GM21576 (cell line): ENCODE measurements around the gene FBF1.

ENCODE experiments used
- ATAC-seq: cut with Tn5 transposase; IDR thresholded peaks from one replicate; pipeline ENCODE4 v1.9.1; 2021; ENCODE audit warnings: mild to moderate bottlenecking, moderate library complexity; ENCODE audit not compliant: unreplicated experiment

FBF1 gene

DNA sequence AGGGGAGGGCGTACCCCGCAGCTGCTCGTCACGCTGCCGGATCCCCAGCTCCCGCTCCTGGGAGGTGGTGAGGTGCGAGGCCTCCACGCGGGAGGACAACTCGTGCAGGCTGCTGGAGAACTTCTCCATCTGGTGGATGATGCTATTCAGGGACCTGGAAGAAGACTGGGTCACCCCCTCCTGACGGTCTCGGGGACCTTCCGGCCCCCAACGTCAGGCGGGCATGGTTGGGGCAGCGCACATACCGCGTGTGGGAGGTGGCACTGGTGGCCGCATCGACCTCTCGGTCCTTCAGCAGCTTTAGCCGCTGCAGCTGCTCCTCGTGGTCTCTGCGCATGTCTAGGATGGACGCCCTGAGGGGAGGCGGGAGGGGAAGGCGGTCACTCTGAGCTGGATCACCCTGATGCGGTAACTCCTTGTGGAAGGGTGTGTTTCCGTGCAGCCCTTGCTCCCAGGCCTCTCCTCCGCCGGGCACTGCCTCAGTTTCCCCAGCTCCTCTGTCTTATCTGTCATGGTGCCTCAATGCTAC is 22.9 kb downstream of the FBF1 start:
- no peak for ATAC-seq

DNA sequence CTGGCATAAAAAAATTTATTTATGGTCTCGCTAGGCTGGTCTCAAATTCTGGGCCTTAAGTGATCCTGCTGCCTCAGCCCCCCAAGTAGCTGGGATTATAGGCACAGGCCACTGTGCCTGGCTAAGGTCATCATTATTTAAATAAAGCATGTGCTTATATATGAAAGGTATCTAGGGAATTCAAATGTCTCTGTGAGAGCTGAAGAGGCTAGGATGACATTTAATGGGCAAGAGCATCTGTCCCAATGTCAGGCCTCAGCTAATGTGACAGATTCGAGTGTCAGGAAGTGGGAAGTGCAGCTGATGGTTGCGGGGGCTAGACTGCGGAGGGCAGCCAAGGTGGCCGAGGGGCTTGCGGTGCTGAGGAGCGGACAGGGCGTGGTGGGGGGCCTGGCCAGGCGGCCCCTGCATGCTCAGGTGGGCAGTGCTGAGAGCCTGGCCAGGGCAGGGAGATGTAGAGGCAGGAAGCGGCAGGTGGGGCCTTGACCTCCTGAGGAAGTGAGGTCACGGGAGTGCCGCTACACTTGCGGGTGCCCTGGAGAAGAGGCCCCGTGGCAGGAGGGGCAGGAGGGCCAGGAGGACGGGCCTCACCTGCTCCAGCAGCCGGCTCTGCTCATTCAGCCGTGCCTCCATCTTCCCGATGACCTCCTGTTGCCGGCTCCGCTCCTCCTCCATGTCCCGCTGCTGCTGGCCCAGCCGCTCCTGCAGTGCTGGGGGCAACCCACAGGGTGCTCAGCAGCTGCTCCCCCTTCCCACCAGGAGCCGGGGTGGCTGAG is 23.5 kb downstream of the FBF1 start:
- ATAC-seq, result no peak

DNA sequence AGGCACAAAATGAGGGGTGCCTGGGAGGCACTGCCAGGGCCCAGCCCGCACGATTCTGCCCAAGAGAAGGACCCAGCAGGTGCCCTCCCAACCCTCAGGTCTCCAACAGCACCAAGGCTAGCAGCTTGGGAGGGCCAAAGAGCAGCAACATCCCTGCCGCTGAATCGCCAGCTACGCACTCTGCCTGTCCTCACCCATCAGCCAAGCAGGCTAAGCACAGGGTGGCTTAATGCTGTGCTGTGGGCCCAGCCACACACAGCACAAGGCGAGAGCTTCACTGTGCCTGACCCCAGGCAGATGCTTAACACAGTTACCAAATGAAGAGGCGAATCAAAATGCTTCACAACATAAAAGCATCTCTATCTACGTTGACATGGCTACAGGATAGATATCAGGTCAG is 25.6 kb downstream of the FBF1 start:
- no peak for ATAC-seq

GRCh38 chr17:75914643-75915267 is 26.1 kb downstream of the FBF1 start:
- ATAC-seq, result no peak

- no peak for ATAC-seq
Observed at GRCh38 chr17:75913537-75914210, 27.2 kb downstream of the FBF1 start.

DNA sequence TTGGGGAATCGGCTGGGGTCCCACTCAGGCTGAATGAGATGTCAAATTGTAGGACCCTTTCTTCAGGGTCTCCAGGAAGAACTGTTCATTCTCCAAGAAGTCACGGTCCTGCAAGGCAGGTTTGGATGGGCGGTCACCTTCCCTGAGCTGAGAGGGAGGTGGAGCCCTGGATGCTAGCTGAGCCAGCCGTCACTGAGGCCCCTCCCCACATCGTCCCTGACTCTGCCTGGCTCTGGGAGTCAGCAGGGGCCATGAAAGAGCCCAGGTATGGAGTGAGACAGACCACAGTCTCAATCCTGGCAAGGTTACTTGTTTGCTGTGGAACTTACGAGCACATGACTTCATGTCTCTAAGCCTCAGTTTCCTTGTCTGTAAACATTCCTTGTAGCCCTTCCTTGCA is 30.1 kb downstream of the FBF1 start:
- no peak for ATAC-seq

- no peak for ATAC-seq
Observed at GRCh38 chr17:75909812-75910274, 31.0 kb downstream of the FBF1 start.

- no peak for ATAC-seq
Observed at GRCh38 chr17:75909051-75909811, 31.6 kb downstream of the FBF1 start.

GRCh38 chr17:75908201-75908600 is 32.6 kb downstream of the FBF1 start:
- no peak for ATAC-seq

DNA sequence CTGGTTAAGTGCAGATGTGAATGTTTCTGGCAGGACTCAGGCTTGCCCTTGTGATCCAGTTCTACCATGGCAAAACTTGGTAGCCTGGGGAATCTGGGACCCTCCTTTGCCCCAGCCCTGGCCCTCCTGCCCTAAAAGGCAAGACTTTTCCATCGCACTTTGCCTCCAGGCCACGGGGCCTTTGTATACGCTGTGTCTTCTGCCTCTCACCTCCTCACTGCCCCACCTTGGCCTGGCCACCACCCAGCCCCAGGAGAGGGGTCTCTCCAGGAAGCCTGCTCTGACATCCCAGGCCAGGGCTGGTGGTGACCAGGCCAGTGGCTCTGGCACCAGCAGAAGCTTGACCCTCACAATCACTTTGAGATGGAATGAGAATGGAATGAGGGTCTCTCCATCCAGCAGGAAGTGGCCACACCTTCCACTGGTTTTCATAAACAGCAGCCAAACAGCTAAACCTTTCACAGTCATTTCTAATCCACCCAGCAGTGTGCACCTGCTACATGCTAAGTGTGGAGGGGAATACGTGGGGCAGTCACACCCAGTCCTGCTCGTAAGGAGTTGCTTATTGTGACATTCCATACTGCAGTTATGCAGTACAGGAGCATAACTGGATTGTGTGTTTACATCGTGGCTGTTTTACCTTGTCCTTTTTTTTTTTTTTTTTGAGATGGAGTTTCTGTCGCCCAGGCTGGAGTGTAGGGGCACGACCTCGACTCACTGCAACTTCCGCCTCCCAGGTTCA is 34.5 kb downstream of the FBF1 start:
- ATAC-seq, result no peak

DNA sequence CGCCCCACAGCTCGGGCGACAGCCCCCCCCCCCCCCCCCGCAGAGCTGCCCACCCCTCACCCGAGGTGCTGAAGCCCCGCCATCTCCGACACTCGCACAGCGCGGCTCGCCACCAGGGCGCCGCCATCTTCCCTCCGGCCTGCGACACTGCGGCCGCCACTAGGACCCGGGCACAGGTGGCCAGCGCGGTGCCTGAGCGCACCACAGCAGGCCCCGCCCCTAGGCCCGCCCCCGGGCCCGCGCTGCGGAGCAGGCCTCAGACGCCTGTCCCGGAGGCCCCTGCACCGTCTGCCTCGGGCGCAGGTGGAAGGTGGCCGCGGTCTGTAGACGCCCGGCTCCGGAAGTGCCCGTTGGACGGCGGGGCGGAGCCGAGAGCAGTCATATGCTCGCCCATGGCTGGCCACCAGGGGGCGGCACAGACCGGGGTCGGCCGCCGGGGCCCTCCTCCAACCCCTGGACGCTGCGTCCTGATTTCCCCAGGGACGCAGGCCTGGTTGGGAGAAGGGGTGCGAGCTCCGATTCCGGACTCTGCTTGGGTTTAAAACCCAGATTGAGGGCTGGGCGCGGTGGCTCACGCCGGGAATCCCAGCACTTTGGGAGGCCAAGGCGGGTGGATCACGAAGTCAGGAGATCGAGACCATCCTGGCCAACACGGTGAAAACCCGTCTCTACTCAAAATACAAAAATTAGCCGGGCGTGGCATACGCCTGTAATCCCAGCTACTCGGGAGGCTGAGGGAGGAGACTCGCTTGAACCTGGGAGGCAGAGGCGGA is 35.9 kb downstream of the FBF1 start, which contains the start of gene MRPL38:
Gene MRPL38 (minus strand): TSS at position 136 of the 773 bp plus-strand sequence. CDS start 9 bp downstream, at position 127.
- peak; percentile 90 for ATAC-seq

DNA sequence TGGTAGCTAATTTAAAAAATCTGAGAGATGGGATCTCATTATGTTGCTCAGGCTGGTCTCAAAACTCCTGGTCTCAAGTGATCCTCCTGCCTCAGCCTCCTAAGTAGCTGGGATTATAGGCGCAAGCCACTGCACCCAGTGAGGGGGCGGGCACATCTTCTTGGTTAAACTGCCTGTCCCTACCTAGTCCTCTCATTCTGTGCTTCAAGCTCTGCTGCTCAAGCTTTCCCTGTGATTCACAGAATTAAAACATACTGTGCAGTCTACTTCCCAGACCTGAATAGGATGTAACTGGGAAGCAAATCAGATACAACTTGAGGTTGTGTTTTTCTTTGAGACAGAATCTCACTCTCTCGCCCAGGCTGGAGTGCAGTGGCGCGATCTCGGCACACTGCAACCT is 38.4 kb downstream of the FBF1 start:
- ATAC-seq, result no peak

DNA sequence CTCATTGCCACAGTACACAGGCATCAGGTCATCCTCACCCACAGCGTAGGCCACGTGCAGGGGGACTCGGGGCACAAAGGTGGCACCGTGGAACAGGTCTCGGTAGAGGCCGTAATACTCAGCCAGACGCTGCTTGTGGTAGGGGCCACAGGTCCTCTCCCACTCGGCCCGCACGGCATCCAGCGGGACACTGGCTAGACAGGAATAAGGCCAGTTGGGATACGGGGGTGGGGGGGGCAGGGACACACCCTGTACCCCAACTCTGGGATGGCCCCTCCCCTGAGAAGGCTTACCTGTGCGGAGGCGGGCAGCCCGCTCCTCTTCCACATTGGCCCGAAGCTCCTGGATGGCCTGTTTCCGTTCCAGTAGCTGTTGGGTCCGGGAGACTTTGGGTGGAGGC is 39.1 kb downstream of the FBF1 start:
- ATAC-seq, result no peak

GRCh38 chr17:75900691-75901533 is 39.9 kb downstream of the FBF1 start:
- ATAC-seq, result no peak

DNA sequence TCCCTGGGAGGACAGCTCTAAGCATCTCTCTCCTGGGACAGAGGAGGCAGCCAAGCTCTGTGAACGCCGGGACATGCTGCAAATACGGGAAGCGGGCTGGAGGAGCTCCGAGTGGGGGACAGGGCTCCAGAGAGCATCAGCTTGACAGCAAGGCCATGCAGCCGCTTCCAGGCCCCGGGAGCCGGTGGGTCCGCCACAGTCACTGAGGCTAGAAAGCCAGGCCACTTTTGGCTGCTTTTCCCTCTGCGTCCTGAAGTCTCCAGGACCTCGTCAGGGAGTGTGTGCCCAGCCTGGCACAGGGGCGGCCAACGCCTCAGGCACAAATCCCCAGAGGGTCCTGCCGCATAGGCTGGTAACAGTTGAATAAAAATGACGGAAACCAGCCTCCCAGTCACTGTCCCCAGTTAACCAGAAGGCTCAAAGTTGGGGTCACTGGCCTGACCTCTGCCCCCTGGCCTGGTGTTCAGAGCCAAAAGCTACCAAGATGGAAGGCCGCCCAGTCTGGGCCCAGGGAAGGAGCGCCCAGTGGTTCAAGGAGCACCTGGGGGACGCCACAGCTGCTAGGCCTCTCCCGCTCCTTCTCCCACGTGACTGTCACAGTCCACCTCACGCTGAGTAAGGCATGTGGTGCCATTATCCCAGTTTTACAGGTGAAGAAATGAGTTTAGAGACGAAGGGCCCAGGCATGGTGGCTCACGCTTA is 40.9 kb downstream of the FBF1 start:
- ATAC-seq, result no peak

GRCh38 chr17:75899353-75899752 is 41.5 kb downstream of the FBF1 start:
- no peak for ATAC-seq

DNA sequence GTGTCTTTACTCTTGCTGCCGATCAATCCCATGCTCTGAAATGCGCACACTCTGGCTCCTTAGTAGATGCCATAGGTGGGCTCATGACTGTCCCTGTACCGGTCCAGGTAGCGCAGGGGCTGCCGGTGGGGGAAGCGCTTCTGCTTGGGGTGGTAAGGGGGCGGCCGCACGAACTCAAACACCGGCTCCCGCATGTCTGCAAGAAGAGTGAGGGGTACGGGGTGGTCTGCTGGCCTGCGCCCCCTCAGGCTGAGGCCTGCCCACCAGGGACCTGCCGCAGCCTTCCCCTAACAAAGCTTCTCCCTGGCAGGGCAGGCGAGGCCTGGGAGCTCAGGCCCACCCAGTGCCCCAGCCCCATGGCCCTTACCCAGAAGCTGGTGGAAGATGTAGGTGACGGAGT is 42.1 kb downstream of the FBF1 start:
- no peak for ATAC-seq

DNA sequence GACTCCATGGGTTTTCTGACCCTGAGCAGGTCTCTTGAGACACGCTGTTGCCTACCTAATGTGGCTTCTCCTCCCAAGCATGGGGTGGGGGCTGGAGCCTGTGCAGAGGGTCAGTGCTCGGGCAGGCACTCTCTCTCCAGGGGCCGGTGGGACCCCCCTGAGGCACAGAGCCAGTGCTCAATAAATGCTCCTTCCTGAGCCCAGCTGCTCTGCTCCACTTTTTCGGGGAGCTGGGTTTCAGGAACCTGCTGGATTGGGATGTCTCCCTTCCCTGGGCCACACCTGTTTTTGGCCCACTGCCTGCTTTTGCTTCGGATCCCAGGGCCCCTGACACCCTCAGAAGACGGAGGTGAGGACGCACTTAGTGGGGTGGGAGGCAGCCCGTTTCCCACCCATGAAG is 42.8 kb downstream of the FBF1 start:
- ATAC-seq, result no peak
